Amniotic stem cell (primary cell): ENCODE measurements around the gene MAF.

Experiments used
- DNase-seq: peaks from one replicate; lab custom pipeline; 2025; lab: John Stamatoyannopoulos, UW

MAF gene

DNA sequence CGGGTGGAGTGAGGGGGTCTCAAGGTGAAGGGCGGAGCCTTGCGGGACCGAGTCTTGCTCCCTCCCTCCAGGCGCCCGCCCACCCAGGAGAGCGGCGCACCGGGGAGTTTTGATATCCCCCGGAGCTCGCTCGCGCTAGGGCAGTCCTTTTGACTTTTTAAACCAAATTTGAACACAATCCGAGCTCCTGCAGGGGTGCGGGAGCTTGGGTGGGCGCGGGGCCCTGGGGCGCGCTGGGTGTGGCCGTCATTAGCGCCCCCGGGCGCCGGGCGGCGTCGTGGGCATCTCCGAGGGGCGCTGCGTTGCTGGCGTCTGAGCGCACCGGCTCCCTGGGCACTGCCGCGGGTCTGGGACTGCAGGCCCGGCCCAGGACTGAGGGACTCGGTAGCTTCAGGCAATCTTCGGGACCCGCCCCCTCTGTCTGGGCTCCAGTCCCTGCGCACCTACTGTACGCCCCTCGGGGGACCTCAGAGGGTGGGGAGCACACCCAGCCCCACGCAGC lies 10.9 kb downstream of the MAF start:
- DNase-seq, result no peak

DNA sequence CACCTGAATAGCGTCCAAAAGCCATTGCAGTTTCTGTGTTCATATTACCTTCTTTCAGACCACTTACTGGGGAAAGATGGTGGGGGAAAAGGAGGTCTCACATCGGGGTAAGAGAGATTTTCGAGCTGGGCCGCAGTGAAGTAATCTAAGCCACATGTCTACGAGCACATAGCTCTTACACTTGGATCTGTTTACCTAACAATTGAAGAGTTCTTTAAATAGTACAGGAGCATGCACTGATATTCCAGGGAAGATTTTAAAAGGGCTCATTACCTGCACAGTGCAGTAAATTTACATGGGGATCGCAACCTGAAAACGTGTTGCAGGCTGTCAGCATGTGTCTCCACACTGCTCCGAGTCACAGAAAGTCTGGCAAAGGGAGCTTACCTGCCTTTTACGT lies 12.6 kb downstream of the MAF start:
- DNase-seq, result no peak

GRCh38 chr16:79587296-79587695 lies 13.2 kb downstream of the MAF start:
- DNase-seq, result no peak

- no peak for DNase-seq
Observed at GRCh38 chr16:79582789-79583188, 17.7 kb downstream of the MAF start.

- no peak for DNase-seq
Observed at GRCh38 chr16:79580453-79581191, 19.9 kb downstream of the MAF start.

GRCh38 chr16:79576602-79577001 lies 23.9 kb downstream of the MAF start:
- DNase-seq, result no peak

DNA sequence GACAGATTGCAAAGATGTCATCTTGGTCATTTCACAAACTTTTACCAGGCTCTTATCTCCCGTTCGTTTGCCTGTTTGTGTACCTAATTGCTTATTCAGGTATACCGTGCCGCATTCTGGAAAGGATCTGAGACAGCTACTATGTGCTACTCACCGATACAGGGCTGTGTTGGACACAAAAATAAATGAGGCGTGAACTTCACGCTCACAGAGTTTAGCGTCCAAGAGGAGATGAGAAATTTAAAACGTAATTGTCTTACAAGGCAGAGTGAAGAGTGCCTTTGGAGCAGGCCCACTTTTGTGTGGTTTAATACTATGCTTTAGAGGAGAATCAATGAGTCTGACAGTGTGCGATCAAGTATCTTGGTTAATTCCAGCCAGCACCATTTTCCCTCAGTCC lies 26.7 kb downstream of the MAF start:
- no peak for DNase-seq

DNA sequence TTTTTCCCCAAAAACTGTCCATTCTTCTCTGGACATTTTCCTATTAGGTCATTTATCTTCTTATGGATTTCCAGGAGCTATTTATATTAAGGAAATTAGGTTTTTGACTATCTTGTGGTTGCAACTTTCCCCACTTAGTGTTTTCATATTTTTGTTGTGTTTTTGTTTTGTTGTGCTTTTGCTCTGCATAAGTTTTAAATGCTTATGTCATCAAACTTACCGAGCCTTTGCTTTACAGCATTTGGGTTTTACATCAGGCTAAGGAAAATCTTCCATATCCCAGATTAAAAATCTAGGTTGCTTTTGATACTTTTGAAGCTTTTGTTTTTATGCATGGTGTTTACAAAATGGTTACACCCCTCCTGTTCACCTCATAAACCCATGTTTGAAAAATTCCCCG lies 27.5 kb downstream of the MAF start:
- no peak for DNase-seq

- DNase-seq, result no peak
Observed at GRCh38 chr16:79571903-79572535, 28.5 kb downstream of the MAF start.

DNA sequence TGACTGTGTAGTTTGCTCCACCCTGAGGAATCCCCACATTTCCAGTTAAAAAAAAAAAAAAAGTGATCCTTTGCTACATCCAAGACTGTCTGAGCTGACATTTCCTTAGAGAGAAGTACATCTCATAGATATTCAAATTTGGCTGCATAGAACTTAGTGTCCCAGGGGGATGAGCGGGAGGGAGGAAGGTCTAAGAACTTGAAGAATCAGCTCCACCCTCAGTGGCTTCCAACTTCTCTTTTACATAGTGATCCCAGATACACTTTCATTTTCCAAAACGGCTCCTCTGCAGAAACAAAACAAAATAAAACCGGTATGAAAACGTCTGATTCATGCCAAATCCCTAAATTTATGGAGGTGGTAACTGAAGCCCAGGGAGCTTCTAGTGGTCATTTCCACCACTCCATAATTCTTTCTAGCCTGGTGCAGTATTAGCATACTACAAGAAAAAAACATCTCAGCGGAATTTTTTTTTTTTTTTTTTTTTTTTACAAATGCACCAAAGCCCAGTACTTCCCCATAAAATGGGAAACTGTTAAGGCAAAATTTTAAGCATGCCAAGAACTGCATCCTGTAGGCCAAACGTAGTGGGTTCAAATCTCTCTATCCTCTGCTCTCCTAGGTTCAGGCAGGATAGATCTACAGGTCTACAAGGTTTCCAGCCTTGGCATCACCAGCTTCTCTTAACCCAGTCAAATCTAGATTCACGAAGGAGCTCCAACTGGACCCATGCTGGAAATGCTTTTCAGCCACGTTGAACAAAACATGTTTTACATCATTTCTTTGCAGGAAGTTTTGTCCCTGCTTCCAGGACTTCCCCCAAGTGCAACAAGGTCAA lies 29.3 kb downstream of the MAF start:
- DNase-seq, result no peak

DNA sequence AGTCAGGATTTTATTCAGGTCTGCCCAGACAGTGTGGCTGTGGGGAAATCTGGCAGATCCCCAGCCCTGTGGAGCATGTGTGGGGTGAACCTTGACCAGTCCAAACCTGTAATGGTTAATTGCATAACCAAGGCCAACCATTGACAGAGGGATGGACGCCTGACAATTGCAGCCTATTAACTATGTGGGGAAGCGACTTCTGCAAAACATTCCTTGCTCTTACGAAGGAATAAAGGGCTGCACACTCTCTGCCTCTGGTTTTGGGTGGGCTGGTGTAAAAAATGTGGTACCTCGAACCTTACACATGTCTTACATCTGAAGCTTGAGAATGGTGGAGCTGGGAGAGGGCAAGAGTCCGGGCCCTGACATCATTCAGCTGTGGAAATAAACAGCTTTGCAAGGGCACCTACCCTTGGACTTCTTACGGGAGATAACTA lies 35.8 kb downstream of the MAF start:
- DNase-seq, result no peak

- DNase-seq, result no peak
Observed at GRCh38 chr16:79563921-79564320, 36.6 kb downstream of the MAF start.

GRCh38 chr16:79562166-79562823 lies 38.2 kb downstream of the MAF start:
- no peak for DNase-seq

- DNase-seq, result no peak
Observed at GRCh38 chr16:79561729-79562128, 38.8 kb downstream of the MAF start.

- DNase-seq, result no peak
Observed at GRCh38 chr16:79560923-79561322, 39.6 kb downstream of the MAF start.

GRCh38 chr16:79560318-79560717 lies 40.2 kb downstream of the MAF start:
- DNase-seq, result no peak

- no peak for DNase-seq
Observed at GRCh38 chr16:79559532-79559931, 41.0 kb downstream of the MAF start.

GRCh38 chr16:79557421-79557820 lies 43.1 kb downstream of the MAF start:
- DNase-seq, result no peak

DNA sequence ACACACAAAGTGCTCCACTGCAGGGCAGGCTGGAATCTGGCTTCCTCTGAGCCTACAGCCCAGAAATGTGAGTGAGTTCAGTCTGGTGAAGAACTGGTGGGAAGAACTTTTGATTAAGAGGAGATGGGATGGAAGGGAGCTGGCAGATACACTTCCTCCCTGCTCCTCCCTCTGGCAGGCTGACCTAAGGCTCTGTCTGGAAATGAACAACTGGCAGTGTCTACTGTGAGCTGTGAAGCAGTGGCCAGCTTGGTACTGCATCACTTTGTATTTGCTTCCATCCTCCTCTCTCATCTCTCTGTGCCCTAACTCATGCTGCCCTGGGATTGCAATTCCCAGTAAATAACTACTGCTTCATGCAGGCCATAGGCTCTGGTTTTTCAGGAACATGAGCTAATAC lies 45.6 kb downstream of the MAF start:
- no peak for DNase-seq

DNA sequence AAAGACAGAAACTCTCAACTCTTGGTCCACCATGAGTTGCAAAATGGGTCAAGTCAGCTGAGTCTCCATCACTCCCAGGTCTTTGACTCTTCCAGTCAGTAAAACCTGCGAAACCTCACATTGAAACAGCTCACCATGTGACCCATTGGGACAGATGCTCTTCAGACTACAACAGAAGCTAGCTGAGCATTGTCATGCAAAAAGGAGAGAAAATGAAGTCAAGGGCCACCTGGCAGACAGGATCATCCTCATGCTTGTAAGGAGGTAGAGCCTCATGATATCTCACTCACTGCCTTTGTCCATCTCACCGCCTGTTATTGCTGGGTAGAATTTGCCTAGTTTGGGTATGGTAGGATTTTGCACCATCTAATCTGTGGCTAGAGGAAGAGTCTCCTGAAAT lies 50.2 kb downstream of the MAF start:
- no peak for DNase-seq

GRCh38 chr16:79547085-79547484 lies 53.5 kb downstream of the MAF start:
- DNase-seq, result no peak
